H9 (cell line): Measurements from ENCODE around the gene TRPT1. TPM values are rescaled to one million over a fixed set of nuclear protein-coding genes. Genes with fewer than 3 reads are reported as not detected.
A peak's percentile ranks its signal among the peaks of the same experiment; 100 is the strongest.

ENCODE experiments used
- DNase-seq: peaks from one replicate; pipeline ENCODE4 v3.0.0-alpha.2; 2017
- H2AFZ ChIP-seq: one replicate; pipeline ENCODE4 v1.6.1; 2013; ENCODE audit warnings: mild to moderate bottlenecking, low read length, control low read depth, moderate library complexity
- H2AK5ac ChIP-seq: 2 replicates; pipeline ENCODE4 v1.6.1; 2013; ENCODE audit warnings: low read length, control low read depth, mixed read lengths; ENCODE audit not compliant: insufficient read length
- H2BK120ac ChIP-seq: one replicate; pipeline ENCODE4 v1.6.1; 2013; ENCODE audit warnings: low read depth, mild to moderate bottlenecking, low read length, control low read depth, inconsistent platforms; ENCODE audit not compliant: poor library complexity, severe bottlenecking
- H2BK12ac ChIP-seq: 2 replicates; pipeline ENCODE4 v1.6.1; 2013; ENCODE audit warnings: low read length, control low read depth, mixed read lengths, low read depth; ENCODE audit not compliant: insufficient read length
- H2BK15ac ChIP-seq: 2 replicates; pipeline ENCODE4 v1.6.1; 2013; ENCODE audit warnings: low read depth, low read length, control low read depth
- H2BK20ac ChIP-seq: one replicate; pipeline ENCODE4 v1.6.1; 2013; ENCODE audit warnings: low read depth, mild to moderate bottlenecking, low read length, control low read depth, inconsistent platforms; ENCODE audit not compliant: poor library complexity, severe bottlenecking
- H2BK5ac ChIP-seq: 2 replicates; pipeline ENCODE4 v1.6.1; 2013; ENCODE audit warnings: low read length, control low read depth, mixed read lengths; ENCODE audit not compliant: insufficient read length
- H3K14ac ChIP-seq: 2 replicates; pipeline ENCODE4 v1.6.1; 2013; ENCODE audit warnings: low read length, control low read depth; ENCODE audit not compliant: insufficient read depth
- H3K18ac ChIP-seq: 2 replicates; pipeline ENCODE4 v1.6.1; 2013; ENCODE audit warnings: low read depth, mild to moderate bottlenecking, mixed read lengths, low read length, control low read depth; ENCODE audit not compliant: insufficient read length
- H3K23ac ChIP-seq: 2 replicates; pipeline ENCODE4 v1.6.1; 2013; ENCODE audit warnings: low read length, control low read depth, mixed read lengths, low read depth; ENCODE audit not compliant: insufficient read length
- H3K23me2 ChIP-seq: 2 replicates; pipeline ENCODE4 v1.6.1; 2013; ENCODE audit warnings: low read depth, mild to moderate bottlenecking, mixed read lengths, low read length, control low read depth; ENCODE audit not compliant: insufficient read length, poor library complexity, severe bottlenecking
- H3K27ac ChIP-seq: 2 replicates; pipeline ENCODE4 v1.5.1; 2013; ENCODE audit warnings: low read length, control low read depth, mixed read lengths, low read depth; ENCODE audit not compliant: insufficient read length
- H3K27me3 ChIP-seq: 2 replicates; pipeline ENCODE4 v1.6.1; 2013; ENCODE audit warnings: low read length, control low read depth, inconsistent platforms; ENCODE audit not compliant: insufficient read depth
- H3K4ac ChIP-seq: 2 replicates; pipeline ENCODE4 v1.6.1; 2013; ENCODE audit warnings: low read depth, mild to moderate bottlenecking, control low read depth, inconsistent platforms, low read length, moderate library complexity
- H3K4me1 ChIP-seq: 2 replicates; pipeline ENCODE4 v1.6.1; 2013; ENCODE audit warnings: low read length, control low read depth, inconsistent platforms; ENCODE audit not compliant: insufficient read depth
- H3K4me2 ChIP-seq: 2 replicates; pipeline ENCODE4 v1.6.1; 2013; ENCODE audit warnings: low read length, control low read depth, mixed read lengths; ENCODE audit not compliant: insufficient read length, insufficient read depth
- H3K56ac ChIP-seq: 2 replicates; pipeline ENCODE4 v1.6.1; 2013; ENCODE audit warnings: low read depth, mild to moderate bottlenecking, mixed read lengths, low read length, control low read depth; ENCODE audit not compliant: insufficient read length
- H3K79me1 ChIP-seq: 2 replicates; pipeline ENCODE4 v1.6.1; 2013; ENCODE audit warnings: low read depth, mild to moderate bottlenecking, moderate library complexity, low read length, control low read depth, inconsistent platforms; ENCODE audit not compliant: insufficient read depth, poor library complexity, severe bottlenecking
- H3K79me2 ChIP-seq: 2 replicates; pipeline ENCODE4 v1.6.1; 2013; ENCODE audit warnings: low read length, control low read depth, inconsistent platforms; ENCODE audit not compliant: insufficient read depth
- H3K9ac ChIP-seq: 2 replicates; pipeline ENCODE4 v1.6.1; 2013; ENCODE audit warnings: low read length, control low read depth, mixed read lengths; ENCODE audit not compliant: insufficient read length; ENCODE audit errors: extremely low read depth
- H3K9me3 ChIP-seq: one replicate; pipeline ENCODE4 v1.6.1; 2013; ENCODE audit warnings: low read depth, low read length, inconsistent platforms; ENCODE audit not compliant: control insufficient read depth
- H3T11ph ChIP-seq: one replicate; pipeline ENCODE4 v1.6.1; 2013; ENCODE audit warnings: mild to moderate bottlenecking, low read length, control low read depth, inconsistent platforms
- H4K20me1 ChIP-seq: one replicate; pipeline ENCODE4 v1.6.1; 2013; ENCODE audit not compliant: control insufficient read depth, insufficient read length, insufficient read depth
- H4K5ac ChIP-seq: 2 replicates; pipeline ENCODE4 v1.6.1; 2013; ENCODE audit warnings: low read depth, mild to moderate bottlenecking, mixed read lengths, low read length, control low read depth; ENCODE audit not compliant: insufficient read length
- H4K8ac ChIP-seq: replicated peaks from 2 replicates; pipeline ENCODE4 v1.6.1; 2013; ENCODE audit warnings: low read length, control low read depth, mixed read lengths, low read depth; ENCODE audit not compliant: insufficient read length
- H4K91ac ChIP-seq: 2 replicates; pipeline ENCODE4 v1.6.1; 2013; ENCODE audit warnings: low read depth, mild to moderate bottlenecking, moderate library complexity, mixed read lengths, low read length, control low read depth; ENCODE audit not compliant: insufficient read length
- H3K27ac Mint-ChIP-seq, 3 experiments: 2 replicates in 2 of 3; 3 replicates in 1 of 3; pipeline ENCODE4 v1.8.0; 2020 to 2021; ENCODE audit warnings: mixed read lengths in 3 of 3, mild to moderate bottlenecking in 1 of 3, moderate library complexity in 1 of 3
- H3K27me3 Mint-ChIP-seq: 2 replicates; pipeline ENCODE4 v1.8.0; 2021; ENCODE audit warnings: low read depth, mild to moderate bottlenecking, moderate library complexity, mixed read lengths
- H3K36me3 Mint-ChIP-seq, 3 experiments: 2 replicates in 2 of 3; 3 replicates in 1 of 3; pipeline ENCODE4 v1.8.0; 2020 to 2021; ENCODE audit warnings: low read depth in 3 of 3, mixed read lengths in 3 of 3; ENCODE audit not compliant: insufficient read depth in 1 of 3
- H3K4me1 Mint-ChIP-seq, 2 experiments: 2 replicates each; pipeline ENCODE4 v1.8.0; 2020; ENCODE audit warnings: mixed read lengths in 2 of 2
- H3K4me3 Mint-ChIP-seq, 2 experiments: 2 replicates in 1 of 2; 3 replicates in 1 of 2; pipeline ENCODE4 v1.8.0; 2020 to 2021; ENCODE audit warnings: mild to moderate bottlenecking in 2 of 2, mixed read lengths in 2 of 2, moderate library complexity in 1 of 2
- H3K9me3 Mint-ChIP-seq, 2 experiments: 2 replicates in 1 of 2; 3 replicates in 1 of 2; pipeline ENCODE4 v1.8.0; 2020; ENCODE audit warnings: mild to moderate bottlenecking in 2 of 2, mixed read lengths in 2 of 2, moderate library complexity in 1 of 2
- CTCF ChIP-seq: fragments of 200-600 bp; sonication (generic); conservative IDR thresholded peaks from 3 replicates; pipeline ENCODE4 v1.8.0; 2021; ENCODE audit warnings: antibody characterized with exemption, mild to moderate bottlenecking
- WGBS: extraction: QIAGEN DNeasy Blood & Tissue Kit; methylation state at CpG from one replicate; pipeline ENCODE4 v1.1.7; 2013; ENCODE audit warnings: missing lambda C conversion rate, low lambda C conversion rate, mixed read lengths; ENCODE audit not compliant: insufficient read length; ENCODE audit errors: extremely low coverage; 5-methylcytosine and 5-hydroxymethylcytosine counted together
- total RNA-seq: library from RNA; stranded (reverse); gene quantifications from 2 replicates; pipeline ENCODE4 v1.2.1, GENCODE V29; 2021

The TRPT1 gene
- total RNA-seq, 1 experiment from 2014 or later = 33.6 TPM

- H2BK15ac ChIP-seq = no peak overlapping the region
- H4K5ac ChIP-seq = no peak overlapping the region
- Mint-ChIP-seq H3K4me3 (peak overlapping the region; percentile 88 to 94), H3K27me3 (no peaks in the 10 kb centered on the region), H3K27ac (peak overlapping the region in 2 of 3 experiments; percentile 67 to 87; a peak in 6 of 7 replicates), H3K4me1 (peaks cover 40 to 49% of the 10 kb centered on the region in 2 experiments), H3K9me3 (no peaks in the 10 kb centered on the region; a peak in 1 of 5 replicates), H3K36me3 (peaks cover 12 to 22% (median 13%) of the 10 kb centered on the region in 3 experiments; a peak in 6 of 7 replicates)
- no peak overlapping the region for H2BK20ac ChIP-seq
- H3K9me3 ChIP-seq = no peaks in the 10 kb centered on the region
- no peak overlapping the region for H3K27ac ChIP-seq
- TF ChIP-seq CTCF = no peak
- H3K23ac ChIP-seq = no peak overlapping the region
- H3K18ac ChIP-seq = no peak overlapping the region
- no peak overlapping the region for H4K8ac ChIP-seq
- no peak for DNase-seq
- H3K56ac ChIP-seq = no peak overlapping the region
- H2AFZ ChIP-seq = no peak overlapping the region
- peaks cover 9% of the 10 kb centered on the region; the same call in 1 of the 2 replicates for H3K4me1 ChIP-seq
- no peak overlapping the region for H2BK12ac ChIP-seq
- H4K20me1 ChIP-seq = no peaks in the 10 kb centered on the region
- H3K4ac ChIP-seq = no peak overlapping the region
- H3K9ac ChIP-seq = peak overlapping the region; percentile 50
- H2BK5ac ChIP-seq = no peak overlapping the region
- H2BK120ac ChIP-seq = no peak overlapping the region
- WGBS = no CpG with 5 or more reads among the region's 46 CpGs
- peaks cover 23% of the 10 kb centered on the region for H3K23me2 ChIP-seq
- no peaks in the 10 kb centered on the region for H3K79me1 ChIP-seq
- peaks cover 9% of the 10 kb centered on the region; the same call in 1 of the 2 replicates for H3K79me2 ChIP-seq
- no peak overlapping the region for H3T11ph ChIP-seq
- no peak overlapping the region for H2AK5ac ChIP-seq
- H3K27me3 ChIP-seq = no peaks in the 10 kb centered on the region
- H4K91ac ChIP-seq = no peak overlapping the region
- H3K4me2 ChIP-seq = peak overlapping the region; percentile 39
- H3K14ac ChIP-seq = peak overlapping the region; percentile 37
Measured at GRCh38 chr11:64245797-64246620, 20.0 kb upstream of the TRPT1 start.
